Naive thymus-derived CD8-positive, alpha-beta T cell (primary cell): ENCODE data around the gene PLPPR3. TPM values are rescaled to one million over a fixed set of nuclear protein-coding genes. Genes with fewer than 3 reads are reported as not detected.
A peak's percentile ranks its signal among the peaks of the same experiment; 100 is the strongest.

ENCODE experiments used
- ATAC-seq, 2 donors: fragments of 150-1000 bp; cut with Tn5 transposase in 1 of 2; sonication (Bioruptor Pico), chemical (Tn5 transposase) in 1 of 2; 1 replicate in 1 of 2; 2 replicates in 1 of 2; pipeline ENCODE4 v1.10.0; 2021; ENCODE audit warnings: mild to moderate bottlenecking in 2 of 2, moderate library complexity in 2 of 2
- POLR2A ChIA-PET: fragments of 350-600 bp; sonication (Branson Sonifier 250); formaldehyde crosslinking; loops from one replicate; lab custom pipeline; 2021; ENCODE audit warnings: antibody characterized with exemption; lab: Charles Lee
- DNase-seq, 10 donors: peaks; one replicate each; pipeline versions ENCODE4 v3.0.0 to v3.0.0-alpha.2; 2020 to 2022
- H3K27ac Mint-ChIP-seq, 10 donors: one replicate each; pipeline ENCODE4 v1.8.0; 2020 to 2022; ENCODE audit warnings: mild to moderate bottlenecking in 10 of 10, mixed read lengths in 10 of 10, moderate library complexity in 4 of 10, inconsistent platforms in 1 of 10
- H3K27me3 Mint-ChIP-seq, 5 donors: one replicate each; pipeline ENCODE4 v1.8.0; 2021 to 2022; ENCODE audit warnings: mixed read lengths in 5 of 5
- H3K36me3 Mint-ChIP-seq, 3 donors: one replicate each; pipeline ENCODE4 v1.8.0; 2020 to 2022; ENCODE audit warnings: mixed read lengths in 3 of 3, mild to moderate bottlenecking in 2 of 3, inconsistent platforms in 1 of 3
- H3K4me1 Mint-ChIP-seq, 4 donors: one replicate each; pipeline ENCODE4 v1.8.0; 2021 to 2022; ENCODE audit warnings: mixed read lengths in 4 of 4
- H3K4me3 Mint-ChIP-seq, 10 donors: one replicate each; pipeline ENCODE4 v1.8.0; 2020 to 2022; ENCODE audit warnings: mild to moderate bottlenecking in 10 of 10, mixed read lengths in 10 of 10, moderate library complexity in 6 of 10, inconsistent platforms in 1 of 10
- H3K9me3 Mint-ChIP-seq, 9 donors: one replicate each; pipeline ENCODE4 v1.8.0; 2020 to 2022; ENCODE audit warnings: mixed read lengths in 9 of 9, mild to moderate bottlenecking in 3 of 9, inconsistent platforms in 1 of 9, moderate library complexity in 1 of 9
- polyA plus RNA-seq, 3 donors: library from polyadenylated mRNA; unstranded; fragments of 300-500 nt; fragmentation: Illumina TruSeq; gene quantifications; one replicate each; pipeline ENCODE4 v1.2.3, GENCODE V29; 2021
- total RNA-seq, 8 experiments: library from RNA in 2 of 8; stranded (reverse) in 2 of 8; gene quantifications; one replicate each; pipeline ENCODE4 v1.2.3 and lab custom pipeline; 2021 to 2026

PLPPR3 gene
- total and polyA plus RNA-seq, 5 experiments from 2014 or later, result not detected

DNA sequence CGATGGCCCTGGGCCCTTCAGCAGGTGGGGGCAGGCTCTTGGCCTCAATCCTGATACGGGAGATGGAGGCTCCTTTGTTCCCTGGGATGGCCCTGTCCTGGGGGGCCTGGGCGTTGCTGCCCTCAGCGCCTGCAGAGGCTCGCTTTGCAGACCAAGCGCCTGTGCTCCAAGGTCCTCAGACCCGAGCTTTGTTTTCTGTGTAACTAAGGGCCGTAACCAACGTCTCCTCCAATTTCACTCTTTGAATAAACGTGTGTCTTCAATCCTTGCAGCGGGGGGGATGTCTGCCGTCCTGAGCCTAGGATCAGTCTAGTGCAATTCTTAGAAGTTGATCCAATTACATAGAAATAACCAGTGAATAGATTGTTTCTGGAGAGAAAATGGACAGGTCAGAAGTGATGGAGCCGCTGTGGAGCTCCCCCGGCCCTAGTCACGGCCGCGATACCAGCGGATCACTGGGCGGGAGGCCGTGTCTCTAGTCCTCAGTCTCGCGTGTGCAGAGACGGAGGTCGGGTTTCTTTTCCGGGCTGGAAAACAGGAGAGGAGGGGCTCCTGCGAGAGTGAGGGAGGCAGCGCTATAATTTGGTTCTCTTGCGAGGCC is 19.2 kb downstream of the PLPPR3 start:
- POLR2A ChIA-PET, result interaction anchor here (0.6 to 1.0 kb wide), 2 partner anchors 18 to 143 kb away, joined by 3 to 4 read pairs; no protein-coding TSS in a partner anchor
- H3K27ac Mint-ChIP-seq, result peak overlapping the region in 6 of 10 donors; percentile 49 to 78 (median 68)

DNA sequence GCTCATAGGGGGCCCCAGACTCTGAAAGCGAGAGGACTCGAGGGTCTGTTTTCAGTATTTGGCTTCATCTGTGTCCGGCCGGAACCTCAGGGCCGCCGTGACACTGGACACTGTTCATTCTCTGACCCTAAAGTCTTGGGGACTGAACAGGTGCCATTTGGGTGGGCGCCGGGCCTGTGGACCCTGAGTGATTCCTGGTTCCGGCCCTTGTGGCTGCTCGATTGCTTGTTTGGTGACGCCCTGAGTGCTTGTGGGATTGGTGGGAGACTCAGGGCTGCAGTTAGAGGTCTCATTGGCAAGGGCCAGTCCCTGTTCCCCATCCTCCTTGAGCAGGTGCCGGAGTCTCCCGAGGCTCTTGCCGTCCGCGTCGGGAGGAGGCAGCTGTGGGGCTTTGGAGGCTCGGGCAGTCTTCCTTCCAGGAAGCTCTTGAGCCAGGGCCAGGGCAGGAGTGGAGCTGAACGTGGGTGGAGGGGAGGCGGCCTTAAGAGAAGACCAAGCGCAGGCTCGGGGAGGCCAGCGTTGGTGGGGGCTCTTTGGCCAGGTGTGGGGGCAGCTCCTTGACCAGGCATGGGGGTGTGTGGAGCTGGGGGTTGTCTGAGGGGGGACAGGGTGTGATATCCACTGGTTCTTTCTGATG is 19.8 kb downstream of the PLPPR3 start:
- H3K4me1 Mint-ChIP-seq, result peaks cover 19 to 51% (median 50%) of the 10 kb centered on the region in 4 donors
- POLR2A ChIA-PET, result interaction anchor here (0.5 to 1.0 kb wide), 3 partner anchors 19 to 144 kb away, joined by 3 to 4 read pairs (median 3); no protein-coding TSS in a partner anchor
- H3K9me3 Mint-ChIP-seq, result no peaks in the 10 kb centered on the region
- no peak for ATAC-seq
- peak overlapping the region in 7 of 10 donors; percentile 52 to 70 (median 65) for H3K27ac Mint-ChIP-seq
- H3K36me3 Mint-ChIP-seq, result peaks cover 0 to 45% (median 0%) of the 10 kb centered on the region in 3 donors
- H3K4me3 Mint-ChIP-seq, result peak overlapping the region; percentile 31 to 91 (median 75)
- no peaks in the 10 kb centered on the region for H3K27me3 Mint-ChIP-seq
- no peak for DNase-seq

More for the DNA sequence above, 19.2 kb downstream of the PLPPR3 start:
- DNase-seq (no peak), ATAC-seq (no peak)
- Mint-ChIP-seq H3K27me3 (no peaks in the 10 kb centered on the region), H3K4me3 (peak overlapping the region; percentile 19 to 88 (median 66)), H3K36me3 (peaks cover 0 to 51% (median 3%) of the 10 kb centered on the region in 3 donors), H3K9me3 (no peaks in the 10 kb centered on the region), H3K4me1 (peaks cover 21 to 57% (median 55%) of the 10 kb centered on the region in 4 donors)

DNA sequence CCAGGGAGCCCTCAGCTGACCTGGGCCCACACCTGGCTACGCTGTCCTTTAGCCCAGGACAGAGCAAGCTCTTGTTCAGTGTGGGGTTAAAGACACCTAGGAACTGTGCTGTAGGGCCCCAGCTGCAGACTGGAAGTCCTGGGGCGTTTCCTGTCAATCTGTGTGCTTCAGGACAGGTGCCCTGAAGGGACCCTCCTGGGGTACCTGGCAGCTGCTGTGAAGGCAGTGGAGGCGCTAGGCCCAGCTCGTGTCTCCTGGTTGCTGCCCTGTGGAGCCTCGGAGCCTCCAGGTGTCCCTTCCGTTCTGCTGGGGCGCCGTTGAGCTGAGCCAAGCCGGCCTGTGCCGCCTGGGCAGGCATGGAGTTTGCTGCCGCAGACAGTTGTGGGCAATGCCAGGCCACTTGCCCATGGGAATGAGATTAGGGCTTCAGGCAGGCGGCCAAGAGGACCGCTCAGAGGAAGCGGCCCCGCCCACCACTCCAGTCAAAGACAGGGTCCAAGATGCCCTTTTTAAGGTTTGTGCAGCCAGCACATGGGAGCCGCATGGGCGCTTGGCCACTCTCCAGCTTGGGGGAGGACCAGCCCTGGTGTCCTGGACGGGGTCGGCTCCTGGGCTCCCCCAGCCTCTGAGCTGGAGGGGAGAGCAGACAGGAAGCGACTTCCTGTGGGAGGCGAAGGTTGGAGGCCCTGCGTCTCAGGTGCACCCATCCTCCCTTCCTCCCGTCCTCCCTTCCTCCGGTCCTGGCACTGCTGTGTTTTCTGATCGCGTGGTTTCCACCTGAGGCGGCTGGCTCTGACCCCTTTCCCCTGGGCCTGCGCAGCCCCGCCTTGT is 20.5 kb downstream of the PLPPR3 start:
- no peak for DNase-seq
- POLR2A ChIA-PET, result interaction anchor here (0.5 to 1.7 kb wide), 7 partner anchors 31 to 468 kb away, joined by 3 to 6 read pairs (median 3); partner anchors contain the start of genes CIRBP and POLRMT
- Mint-ChIP-seq H3K9me3 (no peaks in the 10 kb centered on the region), H3K27me3 (no peaks in the 10 kb centered on the region), H3K27ac (peak overlapping the region in 9 of 10 donors; percentile 27 to 83 (median 72)), H3K4me3 (peak overlapping the region; percentile 48 to 91 (median 75)), H3K4me1 (peaks cover 22 to 55% (median 51%) of the 10 kb centered on the region in 4 donors), H3K36me3 (peaks cover 0 to 39% (median 0%) of the 10 kb centered on the region in 3 donors)
- ATAC-seq, result no peak

GRCh38 chr19:800360-801029 is 21.3 kb downstream of the PLPPR3 start:
- ATAC-seq (no peak), DNase-seq (no peak)
- Mint-ChIP-seq H3K36me3 (peaks cover 0 to 37% (median 0%) of the 10 kb centered on the region in 3 donors), H3K27ac (peak overlapping the region; percentile 73 to 94 (median 88)), H3K4me1 (peaks cover 22 to 55% (median 51%) of the 10 kb centered on the region in 4 donors), H3K4me3 (peak overlapping the region; percentile 54 to 91 (median 86)), H3K27me3 (no peaks in the 10 kb centered on the region), H3K9me3 (no peaks in the 10 kb centered on the region)
- POLR2A ChIA-PET, result interaction anchor here (0.6 to 2.5 kb wide), 6 partner anchors 8 to 469 kb away, joined by 3 to 7 read pairs (median 4); partner anchors contain the start of genes CIRBP and POLRMT

DNA sequence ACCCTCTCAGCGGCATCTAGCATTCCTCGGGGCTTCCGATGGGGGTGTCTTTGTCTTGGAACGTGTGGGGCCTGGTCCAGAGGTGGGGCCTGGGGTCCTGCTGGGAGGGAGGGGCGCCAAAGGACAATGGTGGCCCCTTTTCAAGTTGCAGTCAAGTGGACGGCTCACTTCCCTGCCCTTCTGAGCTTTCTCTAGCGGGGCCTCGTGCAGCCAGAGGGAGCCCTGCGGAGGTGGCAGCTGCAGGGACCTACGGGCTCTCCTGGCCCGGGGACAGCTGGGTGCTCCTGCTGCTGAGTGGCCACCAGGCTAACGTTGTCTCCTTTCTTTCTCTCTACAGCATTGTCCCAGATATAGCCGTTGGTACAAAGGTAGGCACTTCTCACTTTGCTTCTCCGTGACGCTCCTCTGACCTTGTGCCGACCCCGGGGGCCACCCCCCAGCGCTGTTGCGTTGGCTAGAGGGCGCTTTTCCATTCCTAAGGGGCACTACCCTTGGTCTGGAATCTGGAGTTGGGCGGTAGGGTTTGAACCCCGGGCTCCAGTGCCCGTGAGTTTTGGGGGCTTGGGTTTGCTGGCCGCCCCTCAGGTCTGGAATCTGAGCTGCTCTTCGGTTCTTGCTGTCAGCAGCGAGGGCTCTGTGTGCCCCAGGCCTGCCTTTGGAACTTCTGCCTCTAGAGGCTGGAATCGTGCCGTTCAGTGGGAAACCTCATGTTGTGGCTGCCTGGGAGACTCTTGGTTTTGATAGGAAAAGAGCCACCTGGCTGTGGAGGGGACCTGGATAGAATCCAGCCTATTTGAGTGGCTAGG is 22.5 kb downstream of the PLPPR3 start:
- Mint-ChIP-seq H3K27ac (peak overlapping the region; percentile 77 to 94 (median 88)), H3K4me1 (peaks cover 22 to 55% (median 50%) of the 10 kb centered on the region in 4 donors), H3K4me3 (peak overlapping the region; percentile 82 to 91 (median 88)), H3K9me3 (no peaks in the 10 kb centered on the region), H3K27me3 (no peaks in the 10 kb centered on the region), H3K36me3 (peaks cover 0 to 32% (median 0%) of the 10 kb centered on the region in 3 donors)
- POLR2A ChIA-PET, result interaction anchor here (0.6 to 2.5 kb wide), 11 partner anchors 10 to 1143 kb away, joined by 3 to 8 read pairs (median 3); partner anchors contain the start of genes CIRBP, RNU6-9 and WDR18
- ATAC-seq (no peak), DNase-seq (no peak)

DNA sequence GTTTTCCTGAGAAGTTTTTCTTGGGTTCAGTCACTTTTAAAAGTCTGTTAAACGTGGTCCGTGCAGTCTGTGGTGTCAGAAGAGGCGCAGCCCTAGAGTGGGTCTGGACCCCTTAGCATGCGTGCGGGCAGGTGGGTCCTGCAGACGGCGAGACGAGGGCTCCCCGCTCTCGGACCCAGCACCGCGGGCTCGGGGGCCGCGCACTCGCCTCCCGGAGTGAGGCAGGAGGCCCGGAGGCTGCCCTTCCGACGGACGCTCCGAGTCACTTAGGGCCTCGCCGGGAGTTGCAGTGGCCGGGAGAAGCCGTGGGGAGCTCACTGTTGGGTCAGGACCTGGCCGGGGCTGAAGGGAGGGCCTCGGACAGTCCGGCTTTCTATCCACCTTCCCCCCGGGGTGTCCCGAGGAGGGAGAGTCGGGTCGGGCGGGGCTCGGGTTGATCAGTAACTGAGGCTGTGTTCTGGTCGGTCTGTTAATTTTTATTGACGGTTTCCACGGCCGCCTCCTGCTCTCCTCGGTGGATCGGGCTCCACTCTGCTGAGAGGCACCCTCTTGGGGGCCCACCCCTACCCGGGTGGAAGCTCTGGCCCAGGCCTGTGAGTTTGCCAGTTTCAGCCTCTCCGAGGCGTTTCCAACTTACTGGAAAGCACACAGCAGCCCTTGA is 23.2 kb downstream of the PLPPR3 start:
- no peak for DNase-seq
- Mint-ChIP-seq H3K4me3 (peak overlapping the region; percentile 82 to 95 (median 88)), H3K27ac (peak overlapping the region; percentile 77 to 95 (median 92)), H3K9me3 (no peaks in the 10 kb centered on the region), H3K36me3 (peaks cover 0 to 25% (median 0%) of the 10 kb centered on the region in 3 donors), H3K4me1 (peaks cover 22 to 52% (median 47%) of the 10 kb centered on the region in 4 donors), H3K27me3 (no peaks in the 10 kb centered on the region)
- POLR2A ChIA-PET, result interaction anchor here (0.9 to 2.5 kb wide), 12 partner anchors 10 to 1144 kb away, joined by 3 to 10 read pairs (median 4); partner anchors contain the start of genes CIRBP, RNF126, RNU6-9 and WDR18
- no peak for ATAC-seq

GRCh38 chr19:797528-798414 is 24.0 kb downstream of the PLPPR3 start:
- H3K27me3 Mint-ChIP-seq, result no peaks in the 10 kb centered on the region
- H3K4me1 Mint-ChIP-seq, result peaks cover 22 to 45% (median 41%) of the 10 kb centered on the region in 4 donors
- H3K9me3 Mint-ChIP-seq, result no peaks in the 10 kb centered on the region
- H3K4me3 Mint-ChIP-seq, result peak overlapping the region; percentile 88 to 97 (median 90)
- H3K27ac Mint-ChIP-seq, result peak overlapping the region; percentile 31 to 96 (median 92)
- H3K36me3 Mint-ChIP-seq, result peaks cover 0 to 17% (median 0%) of the 10 kb centered on the region in 3 donors
- POLR2A ChIA-PET, result interaction anchor here (0.6 to 2.5 kb wide), 13 partner anchors 11 to 1145 kb away, joined by 3 to 10 read pairs (median 4); partner anchors contain the start of genes CIRBP, KISS1R, RNF126 and RNU6-9
- DNase-seq (peak; percentile 75 to 92 (median 86)), ATAC-seq (peak; percentile 9 to 15)

DNA sequence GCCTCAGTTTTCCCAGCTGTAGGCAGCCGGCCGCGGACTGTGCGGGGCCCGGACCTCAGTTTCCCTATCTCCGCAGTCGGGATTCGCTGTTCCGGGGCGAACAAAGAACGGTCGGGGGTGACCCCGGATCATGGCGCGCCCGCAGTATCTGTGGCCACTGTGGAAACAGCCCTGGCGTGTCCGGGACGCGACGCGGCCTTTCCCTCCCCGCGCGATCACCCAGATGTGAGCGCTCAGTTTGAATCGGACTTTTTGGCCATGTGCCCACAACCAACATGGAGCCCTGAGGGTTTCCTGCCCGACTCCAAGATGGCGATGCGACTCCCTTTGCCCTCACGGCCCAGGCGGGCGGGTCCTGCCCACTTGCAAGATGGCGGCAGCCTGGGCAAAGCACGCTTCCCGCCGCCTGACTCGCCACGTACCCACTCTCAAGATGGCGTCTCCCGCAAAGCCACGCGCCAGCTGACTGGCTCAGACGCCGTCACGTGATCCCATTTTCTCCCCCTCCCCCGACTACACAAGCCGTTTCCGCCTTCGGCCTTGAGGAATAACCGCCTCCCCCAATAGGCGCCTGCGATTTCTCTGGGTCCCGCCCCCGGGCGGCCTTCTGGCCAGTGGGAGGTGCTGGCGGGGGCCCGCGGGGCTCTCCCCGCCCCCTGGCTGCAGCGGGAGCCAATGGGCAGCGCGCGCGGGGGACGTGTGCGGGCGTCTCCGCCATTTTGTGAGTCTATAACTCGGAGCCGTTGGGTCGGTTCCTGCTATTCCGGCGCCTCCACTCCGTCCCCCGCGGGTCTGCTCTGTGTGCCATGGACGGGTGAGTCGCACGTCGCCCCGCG is 24.8 kb downstream of the PLPPR3 start, which contains the start of gene PTBP1:
Gene PTBP1 (plus strand): TSS at position 761 of the 836 bp plus-strand sequence. CDS start 46 bp downstream, at position 807.
- ATAC-seq, result peak; percentile 84 to 87
- Mint-ChIP-seq H3K4me3 (peak within 1 kb of the TSS; percentile 88 to 97 (median 95)), H3K27me3 (no peaks in the 10 kb centered on the region), H3K4me1 (peaks cover 17 to 37% (median 33%) of the 10 kb centered on the region in 4 donors), H3K9me3 (no peaks in the 10 kb centered on the region), H3K36me3 (peaks cover 0 to 15% (median 0%) of the 10 kb centered on the region in 3 donors), H3K27ac (peak within 1 kb of the TSS; percentile 88 to 96 (median 94))
- POLR2A ChIA-PET, result interaction anchor here (0.6 to 2.5 kb wide), 9 partner anchors 9 to 379 kb away, joined by 3 to 10 read pairs (median 5); partner anchors contain the start of genes ARHGAP45, KISS1R, MED16 and RNF126
- peak; percentile 97 to 100 (median 100) for DNase-seq
